Mesothelial cell of epicardium (in vitro differentiated cells): ENCODE measurements around the gene DLX1. TPM values are rescaled to one million over a fixed set of nuclear protein-coding genes. Genes with fewer than 3 reads are reported as not detected.
A peak's percentile ranks its signal among the peaks of the same experiment; 100 is the strongest.

Experiments
- DNase-seq, 2 experiments: peaks; one replicate each; pipeline ENCODE4 v3.0.0; 2021; ENCODE audit warnings: low spot score in 2 of 2; ENCODE audit not compliant: unreplicated experiment in 2 of 2
- H3K27ac Mint-ChIP-seq: 2 replicates; pipeline ENCODE4 v1.8.0; 2021; ENCODE audit warnings: mixed read lengths
- H3K27me3 Mint-ChIP-seq: 2 replicates; pipeline ENCODE4 v1.8.0; 2021; ENCODE audit warnings: low read depth, mixed read lengths
- H3K36me3 Mint-ChIP-seq: 2 replicates; pipeline ENCODE4 v1.8.0; 2021; ENCODE audit warnings: mixed read lengths
- H3K4me1 Mint-ChIP-seq: 2 replicates; pipeline ENCODE4 v1.8.0; 2021; ENCODE audit warnings: mixed read lengths
- H3K4me3 Mint-ChIP-seq: 2 replicates; pipeline ENCODE4 v1.8.0; 2021; ENCODE audit warnings: mild to moderate bottlenecking, moderate library complexity, mixed read lengths
- H3K9me3 Mint-ChIP-seq: 2 replicates; pipeline ENCODE4 v1.8.0; 2021; ENCODE audit warnings: mixed read lengths
- CTCF ChIP-seq: fragments of 200-600 bp; sonication (generic); IDR thresholded peaks from one replicate; pipeline ENCODE4 v1.5.0; 2021; ENCODE audit warnings: antibody characterized with exemption; ENCODE audit not compliant: unreplicated experiment
- total RNA-seq: library from RNA; stranded (reverse); gene quantifications from 3 replicates; pipeline ENCODE4 v1.2.1, GENCODE V29; 2021

The DLX1 gene
- total RNA-seq = 5.1 to 5.9 TPM (median 5.1 TPM) in 3 replicates

GRCh38 chr2:172085460-172086159 is at the start of gene DLX1:
DLX1 (plus strand) TSS chr2:172085507; CDS start chr2:172085678, 171 bp downstream.
- H3K27ac Mint-ChIP-seq = peak within 1 kb of the TSS; percentile 99
- no peaks in the 10 kb centered on the region for H3K9me3 Mint-ChIP-seq
- peaks cover 59% of the 10 kb centered on the region for H3K4me1 Mint-ChIP-seq
- TF ChIP-seq CTCF = no peak
- H3K36me3 Mint-ChIP-seq = peaks cover 8% of the 10 kb centered on the region
- peak within 1 kb of the TSS; percentile 91 for H3K4me3 Mint-ChIP-seq
- peak; percentile 19 to 68 for DNase-seq
- peaks cover 97% of the 10 kb centered on the region for H3K27me3 Mint-ChIP-seq

- no peak for TF ChIP-seq CTCF
- no peaks in the 10 kb centered on the region for H3K27me3 Mint-ChIP-seq
- DNase-seq = no peak
- no peak overlapping the region for H3K4me3 Mint-ChIP-seq
- H3K36me3 Mint-ChIP-seq = no peaks in the 10 kb centered on the region
- no peaks in the 10 kb centered on the region for H3K9me3 Mint-ChIP-seq
- H3K4me1 Mint-ChIP-seq = peaks cover 23% of the 10 kb centered on the region
- H3K27ac Mint-ChIP-seq = peak overlapping the region; percentile 34
Measured at GRCh38 chr2:172038121-172038520, 47.2 kb upstream of the DLX1 start.

GRCh38 chr2:172038604-172039003 is 46.7 kb upstream of the DLX1 start:
- no peak overlapping the region for H3K4me3 Mint-ChIP-seq
- peaks cover 23% of the 10 kb centered on the region for H3K4me1 Mint-ChIP-seq
- no peak for TF ChIP-seq CTCF
- H3K9me3 Mint-ChIP-seq = no peaks in the 10 kb centered on the region
- peak overlapping the region; percentile 14 for H3K27ac Mint-ChIP-seq
- no peak for DNase-seq
- H3K27me3 Mint-ChIP-seq = no peaks in the 10 kb centered on the region
- H3K36me3 Mint-ChIP-seq = no peaks in the 10 kb centered on the region

- no peak for DNase-seq
- H3K4me3 Mint-ChIP-seq = no peak overlapping the region
- H3K27ac Mint-ChIP-seq = peak overlapping the region; percentile 0
- peaks cover 23% of the 10 kb centered on the region for H3K4me1 Mint-ChIP-seq
- H3K36me3 Mint-ChIP-seq = no peaks in the 10 kb centered on the region
- no peaks in the 10 kb centered on the region for H3K9me3 Mint-ChIP-seq
- TF ChIP-seq CTCF = no peak
- H3K27me3 Mint-ChIP-seq = no peaks in the 10 kb centered on the region
Measured at GRCh38 chr2:172039011-172039704, 46.1 kb upstream of the DLX1 start.

- H3K9me3 Mint-ChIP-seq = no peaks in the 10 kb centered on the region
- no peaks in the 10 kb centered on the region for H3K27me3 Mint-ChIP-seq
- H3K36me3 Mint-ChIP-seq = no peaks in the 10 kb centered on the region
- H3K4me3 Mint-ChIP-seq = no peak overlapping the region
- peaks cover 23% of the 10 kb centered on the region for H3K4me1 Mint-ChIP-seq
- no peak for DNase-seq
- no peak overlapping the region for H3K27ac Mint-ChIP-seq
- no peak for TF ChIP-seq CTCF
Measured at GRCh38 chr2:172040311-172040710, 45.0 kb upstream of the DLX1 start.
